Progenitor cell of endocrine pancreas (in vitro differentiated cells): Measurements from ENCODE around the gene SMYD1. TPM values are rescaled to one million over a fixed set of nuclear protein-coding genes. Genes with fewer than 3 reads are reported as not detected.

Experiments
- DNase-seq: peaks from one replicate; pipeline ENCODE4 v3.0.0; 2021; ENCODE audit warnings: low spot score; ENCODE audit not compliant: unreplicated experiment
- H3K27ac Mint-ChIP-seq: 2 replicates; pipeline ENCODE4 v1.8.0; 2021; ENCODE audit warnings: mild to moderate bottlenecking, moderate library complexity, mixed read lengths
- H3K27me3 Mint-ChIP-seq: 2 replicates; pipeline ENCODE4 v1.8.0; 2021; ENCODE audit warnings: mixed read lengths
- H3K36me3 Mint-ChIP-seq: 2 replicates; pipeline ENCODE4 v1.8.0; 2022; ENCODE audit warnings: mixed read lengths; ENCODE audit not compliant: insufficient read depth
- H3K4me1 Mint-ChIP-seq: 2 replicates; pipeline ENCODE4 v1.8.0; 2021; ENCODE audit warnings: low read depth, mixed read lengths
- H3K4me3 Mint-ChIP-seq: 2 replicates; pipeline ENCODE4 v1.8.0; 2021; ENCODE audit warnings: low read depth, mild to moderate bottlenecking, moderate library complexity, mixed read lengths
- H3K9me3 Mint-ChIP-seq: 2 replicates; pipeline ENCODE4 v1.8.0; 2021; ENCODE audit warnings: low read depth, mixed read lengths
- CTCF ChIP-seq: fragments of 200-600 bp; sonication (generic); IDR thresholded peaks from one replicate; pipeline ENCODE4 v1.5.0; 2021; ENCODE audit warnings: antibody characterized with exemption, mild to moderate bottlenecking; ENCODE audit not compliant: unreplicated experiment
- microRNA-seq: library from miRNA; unstranded; fragments of <30 nt; microRNA quantifications from one replicate; pipeline ENCODE4 v1.1.0, GENCODE V29; 2020; ENCODE audit warnings: borderline number of aligned reads; ENCODE audit not compliant: unreplicated experiment
- total RNA-seq: library from RNA; stranded (reverse); gene quantifications from 2 replicates; pipeline ENCODE4 v1.2.1, GENCODE V29; 2021

Gene SMYD1
- total RNA-seq, 1 donor from 2014 or later = not detected

DNA sequence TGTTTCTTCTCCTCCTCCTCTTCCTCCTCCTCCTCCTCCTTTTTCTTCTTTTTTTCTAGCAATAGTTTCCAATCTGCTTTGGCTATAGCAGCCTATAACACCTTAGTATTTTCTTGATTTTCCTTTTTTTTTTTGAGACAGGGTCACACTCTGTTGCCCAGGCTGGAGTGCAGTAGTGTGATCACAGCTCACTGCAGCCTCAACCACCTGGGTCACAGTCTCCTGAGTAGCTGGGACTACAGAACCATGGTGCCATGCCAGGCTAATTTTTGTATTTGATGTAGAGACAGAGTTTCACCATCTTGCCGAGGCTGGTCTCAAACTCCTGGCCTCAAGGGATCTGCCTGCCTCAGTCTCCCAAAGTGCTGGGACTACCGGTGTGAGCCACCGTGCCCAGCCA, 91.9 kb downstream of the SMYD1 start:
- Mint-ChIP-seq H3K4me1 (no peaks in the 10 kb centered on the region), H3K27me3 (peaks cover 5% of the 10 kb centered on the region), H3K9me3 (no peaks in the 10 kb centered on the region), H3K36me3 (no peaks in the 10 kb centered on the region), H3K4me3 (no peak overlapping the region), H3K27ac (no peak overlapping the region)
- DNase-seq = no peak
- TF ChIP-seq CTCF = no peak

DNA sequence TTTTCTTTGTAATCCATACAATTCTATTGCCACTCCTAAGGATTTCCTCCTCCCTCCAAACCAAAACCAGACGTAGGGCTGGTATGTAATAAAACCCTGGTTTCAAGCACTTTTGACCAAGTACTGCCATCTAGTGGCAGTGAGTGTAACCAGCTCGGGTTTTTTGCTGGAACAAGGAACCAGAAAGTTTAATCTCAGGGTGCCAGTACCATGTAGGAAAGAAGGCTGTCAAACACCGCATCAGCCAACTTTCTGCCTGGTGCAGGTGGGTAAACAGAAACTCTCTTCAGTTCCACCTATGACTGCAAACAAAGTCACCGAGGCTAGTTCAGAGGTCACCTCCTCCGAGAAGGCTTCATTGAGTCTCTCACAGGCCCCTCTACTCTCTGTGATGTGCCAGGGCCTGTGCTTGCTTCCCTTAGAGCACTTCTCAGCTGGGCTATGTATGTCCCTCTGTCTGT, 92.4 kb downstream of the SMYD1 start:
- DNase-seq = peak; percentile 49

DNA sequence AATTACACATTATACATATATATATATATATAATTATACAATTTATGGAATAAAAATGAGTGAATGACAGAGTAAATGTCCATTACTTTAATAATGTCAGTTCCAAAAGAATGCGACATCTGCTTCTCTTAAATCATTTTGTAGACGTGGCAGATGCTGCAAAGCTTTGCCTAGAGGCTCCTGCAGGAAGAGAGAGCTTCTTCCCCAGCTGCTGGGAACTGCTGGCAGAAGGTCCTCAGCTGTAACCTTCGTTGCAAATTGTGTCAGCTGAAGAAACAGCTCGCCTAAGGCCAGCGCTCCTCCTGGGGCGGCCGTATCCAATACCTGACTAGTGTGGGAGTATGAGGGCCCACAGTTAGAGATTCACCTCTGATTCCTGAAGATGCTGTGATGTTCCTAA, 92.9 kb downstream of the SMYD1 start:
- Mint-ChIP-seq H3K36me3 (no peaks in the 10 kb centered on the region), H3K9me3 (no peaks in the 10 kb centered on the region), H3K4me1 (no peaks in the 10 kb centered on the region), H3K27me3 (peaks cover 6% of the 10 kb centered on the region), H3K4me3 (no peak overlapping the region), H3K27ac (no peak overlapping the region)
- DNase-seq = no peak
- TF ChIP-seq CTCF = no peak

More for the DNA sequence above, 92.4 kb downstream of the SMYD1 start:
- Mint-ChIP-seq H3K27ac (no peak overlapping the region), H3K4me1 (no peaks in the 10 kb centered on the region), H3K9me3 (no peaks in the 10 kb centered on the region), H3K27me3 (peaks cover 6% of the 10 kb centered on the region), H3K36me3 (no peaks in the 10 kb centered on the region), H3K4me3 (no peak overlapping the region)
- peak; percentile 84 for TF ChIP-seq CTCF

GRCh38 chr2:88161446-88162244, 94.0 kb downstream of the SMYD1 start:
- no peaks in the 10 kb centered on the region for H3K9me3 Mint-ChIP-seq
- TF ChIP-seq CTCF = no peak
- DNase-seq = no peak
- H3K27me3 Mint-ChIP-seq = peaks cover 6% of the 10 kb centered on the region
- H3K4me3 Mint-ChIP-seq = no peak overlapping the region
- no peak overlapping the region for H3K27ac Mint-ChIP-seq
- H3K36me3 Mint-ChIP-seq = no peaks in the 10 kb centered on the region
- no peaks in the 10 kb centered on the region for H3K4me1 Mint-ChIP-seq

Small RNA genes within 50 kb of the gene (microRNA-seq; reads per million reads assigned to microRNA genes)
- not detected for gene MIR4780

Other genes with a start within 250 kb of the SMYD1 start
- gene RGPD2, start 242.0 kb upstream of the SMYD1 start, total RNA-seq = 15.3 and 19.3 TPM in 2 replicates
- gene RNU2-63P, start 51.3 kb upstream of the SMYD1 start, total RNA-seq = 2.8 TPM in 1 of 2 replicates, not detected in the other
- 16.2 and 16.7 TPM in 2 replicates for gene KRCC1, start 12.0 kb upstream of the SMYD1 start, total RNA-seq
- gene FABP1, start 60.2 kb downstream of the SMYD1 start, total RNA-seq = 4.5 and 6.6 TPM in 2 replicates
- gene THNSL2, start 102.5 kb downstream of the SMYD1 start, total RNA-seq = 13.1 and 14.6 TPM in 2 replicates